HG03442 (cell line): ENCODE data around the gene TM4SF20.

Source experiments
- ATAC-seq: cut with Tn5 transposase; IDR thresholded peaks from one replicate; pipeline ENCODE4 v1.9.1; 2021; ENCODE audit warnings: mild to moderate bottlenecking, moderate library complexity; ENCODE audit not compliant: unreplicated experiment

TM4SF20 gene

GRCh38 chr2:227323818-227324217, 55.3 kb downstream of the TM4SF20 start:
- no peak for ATAC-seq

GRCh38 chr2:227322530-227323205, 56.4 kb downstream of the TM4SF20 start:
- no peak for ATAC-seq

GRCh38 chr2:227320305-227321094, 58.6 kb downstream of the TM4SF20 start:
- no peak for ATAC-seq

DNA sequence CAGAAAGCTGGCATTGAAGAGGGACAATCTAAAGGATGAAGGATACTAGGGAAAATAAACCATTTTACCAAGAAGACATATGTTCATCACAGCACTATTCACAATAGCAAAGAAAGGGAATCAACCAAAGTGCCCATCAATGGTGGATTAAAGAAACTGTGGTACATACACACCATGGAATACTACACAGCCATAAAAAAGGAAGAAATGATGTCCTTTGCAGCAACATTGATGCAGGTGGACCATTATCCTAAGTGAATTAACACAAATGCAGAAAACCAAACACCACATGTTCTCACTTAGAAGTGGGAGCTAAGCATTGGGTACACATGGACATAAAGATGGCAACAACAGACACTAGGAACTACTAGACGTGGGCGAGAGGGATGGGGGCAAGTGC, 61.3 kb downstream of the TM4SF20 start:
- no peak for ATAC-seq

GRCh38 chr2:227313310-227313709, 65.8 kb downstream of the TM4SF20 start:
- ATAC-seq, result no peak

DNA sequence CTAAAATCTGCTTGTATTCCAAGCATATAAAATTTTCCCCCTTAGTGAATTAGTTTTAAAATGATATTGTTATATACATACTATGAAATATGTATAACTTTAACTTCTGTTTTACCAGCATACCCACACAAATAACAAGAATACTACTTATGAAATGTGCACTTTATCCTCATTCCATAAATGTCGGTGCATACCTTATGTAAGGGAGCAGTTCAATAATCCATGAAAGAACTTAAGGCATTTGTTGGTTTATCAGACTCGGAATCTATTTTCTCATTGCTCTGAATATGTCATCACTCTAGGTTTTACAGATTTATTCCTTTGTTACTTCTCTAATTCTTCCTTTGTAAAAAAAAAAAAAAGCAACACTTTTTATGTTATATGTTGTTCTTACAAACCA, 66.5 kb downstream of the TM4SF20 start:
- ATAC-seq, result no peak
